ENCODE results near the gene TRIP13. TPM values are rescaled to one million over a fixed set of nuclear protein-coding genes. Genes with fewer than 3 reads are reported as not detected.

Gene TRIP13
- total and polyA plus RNA-seq, 2 of the 4 experiments (the other 2 are of a cell fraction) = 17.1 to 35.5 TPM

DNA sequence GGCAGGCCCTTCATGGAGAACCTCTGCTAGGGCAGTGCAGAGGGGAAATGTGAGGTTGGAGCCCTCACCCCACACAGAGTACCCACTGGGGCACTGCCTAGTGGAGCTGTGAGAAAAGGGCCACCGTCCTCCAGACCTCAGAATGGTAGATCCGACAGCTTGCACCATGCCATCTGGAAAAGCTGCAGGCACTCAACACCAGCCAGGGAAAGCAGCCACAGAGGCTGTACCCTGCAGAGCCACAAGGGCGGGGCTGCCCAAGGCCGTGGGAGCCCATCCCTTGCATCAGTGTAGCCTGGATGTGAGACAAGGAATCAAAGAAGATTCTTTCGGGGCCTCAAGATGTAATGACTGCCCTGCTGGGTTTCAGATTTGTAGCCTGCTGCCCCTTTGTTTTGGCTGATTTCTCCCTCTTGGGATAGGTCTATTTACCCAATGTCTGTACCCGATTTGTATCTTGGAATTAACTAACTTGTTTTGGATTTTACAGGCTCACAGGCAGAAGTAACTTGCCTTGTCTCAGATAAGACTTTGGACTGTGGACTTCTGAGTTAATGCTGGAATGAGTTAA is 25.3 kb upstream of the TRIP13 start:
- peaks cover 2 to 4% of the 10 kb centered on the region in 2 experiments; a peak in 3 of 4 replicates for H3K79me1 ChIP-seq (ENCODE audit: low read depth in 1 of 2, low read length in 2 of 2)
- H2AK5ac ChIP-seq (ENCODE audit: low read depth, low read length) = no peak overlapping the region
- no peaks in the 10 kb centered on the region for H3K9me1 ChIP-seq (ENCODE audit: insufficient read depth, low read length)
- no peaks in the 10 kb centered on the region for H3K4me1 ChIP-seq (ENCODE audit: control insufficient read depth, insufficient read depth, low read length)
- peaks cover 10% of the 10 kb centered on the region; the same call in 1 of the 2 replicates for H4K20me1 ChIP-seq (ENCODE audit: insufficient read depth, low read length)
- H2AK9ac ChIP-seq (replicated peaks; ENCODE audit: low read depth, low read length, poor library complexity) = no peak overlapping the region
- H4K91ac ChIP-seq (ENCODE audit: insufficient read depth, low read depth, low read length) = no peak overlapping the region
- H3K9ac ChIP-seq (ENCODE audit: low read depth, low read length) = no peak overlapping the region
- no peak overlapping the region for H3K18ac ChIP-seq (ENCODE audit: low read depth, low read length)
- H2BK5ac ChIP-seq (ENCODE audit: low read depth, low read length, poor library complexity, severe bottlenecking) = no peak overlapping the region
- peaks cover 82% of the 10 kb centered on the region for H3K36me3 ChIP-seq (ENCODE audit: control insufficient read depth, insufficient read depth, low read length)
- H3K27me3 ChIP-seq (ENCODE audit: control insufficient read depth, insufficient read depth, low read length) = no peaks in the 10 kb centered on the region
- no peak overlapping the region for H3K4ac ChIP-seq (ENCODE audit: low read depth, low read length)
- dilution Hi-C loops (cut with HindIII; ENCODE audit: low sequenced_read_pairs, unreplicated experiment) (no loop called here), in situ Hi-C loops (cut with MboI; ENCODE audit: low sequenced_read_pairs) (no loop called here), intact Hi-C loops (cut with micrococcal nuclease) (no loop called here)
- WGBS, 2 experiments (ENCODE audit: extremely low coverage in 2 of 2, insufficient read length in 1 of 2) = 100% methylated on average over 3 of the region's 6 CpGs; no CpG with 5 or more reads in 1 of the 2 experiments
- ATAC-seq (ENCODE audit: low read depth) = no peak
- ChIA-PET POLR2A (ENCODE audit: unreplicated experiment) (no interaction called here), CTCF (no interaction called here)
- no peak overlapping the region for H3K14ac ChIP-seq (replicated peaks; ENCODE audit: low read depth, low read length)
- H3K9me3 ChIP-seq (ENCODE audit: control insufficient read depth, insufficient read depth, low read length) = no peaks in the 10 kb centered on the region
- TF ChIP-seq SMC3 (IDR thresholded peaks at IDR 0.05; ENCODE audit: low read depth, low read length) = no peak
- TF ChIP-seq CEBPB (IDR thresholded peaks at IDR 0.05; ENCODE audit: low read depth, low read length) = no peak
- TF ChIP-seq, protein P1, sequence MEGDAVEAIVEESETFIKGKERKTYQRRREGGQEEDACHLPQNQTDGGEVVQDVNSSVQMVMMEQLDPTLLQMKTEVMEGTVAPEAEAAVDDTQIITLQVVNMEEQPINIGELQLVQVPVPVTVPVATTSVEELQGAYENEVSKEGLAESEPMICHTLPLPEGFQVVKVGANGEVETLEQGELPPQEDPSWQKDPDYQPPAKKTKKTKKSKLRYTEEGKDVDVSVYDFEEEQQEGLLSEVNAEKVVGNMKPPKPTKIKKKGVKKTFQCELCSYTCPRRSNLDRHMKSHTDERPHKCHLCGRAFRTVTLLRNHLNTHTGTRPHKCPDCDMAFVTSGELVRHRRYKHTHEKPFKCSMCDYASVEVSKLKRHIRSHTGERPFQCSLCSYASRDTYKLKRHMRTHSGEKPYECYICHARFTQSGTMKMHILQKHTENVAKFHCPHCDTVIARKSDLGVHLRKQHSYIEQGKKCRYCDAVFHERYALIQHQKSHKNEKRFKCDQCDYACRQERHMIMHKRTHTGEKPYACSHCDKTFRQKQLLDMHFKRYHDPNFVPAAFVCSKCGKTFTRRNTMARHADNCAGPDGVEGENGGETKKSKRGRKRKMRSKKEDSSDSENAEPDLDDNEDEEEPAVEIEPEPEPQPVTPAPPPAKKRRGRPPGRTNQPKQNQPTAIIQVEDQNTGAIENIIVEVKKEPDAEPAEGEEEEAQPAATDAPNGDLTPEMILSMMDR (conservative IDR thresholded peaks at IDR 0.05; ENCODE audit: low read depth, low read length) = no peak
- TF ChIP-seq CHD1 (IDR thresholded peaks at IDR 0.05; ENCODE audit: low read depth, low read length) = no peak
- TF ChIP-seq, protein P2, sequence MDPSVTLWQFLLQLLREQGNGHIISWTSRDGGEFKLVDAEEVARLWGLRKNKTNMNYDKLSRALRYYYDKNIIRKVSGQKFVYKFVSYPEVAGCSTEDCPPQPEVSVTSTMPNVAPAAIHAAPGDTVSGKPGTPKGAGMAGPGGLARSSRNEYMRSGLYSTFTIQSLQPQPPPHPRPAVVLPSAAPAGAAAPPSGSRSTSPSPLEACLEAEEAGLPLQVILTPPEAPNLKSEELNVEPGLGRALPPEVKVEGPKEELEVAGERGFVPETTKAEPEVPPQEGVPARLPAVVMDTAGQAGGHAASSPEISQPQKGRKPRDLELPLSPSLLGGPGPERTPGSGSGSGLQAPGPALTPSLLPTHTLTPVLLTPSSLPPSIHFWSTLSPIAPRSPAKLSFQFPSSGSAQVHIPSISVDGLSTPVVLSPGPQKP (IDR thresholded peaks at IDR 0.05; ENCODE audit: borderline replicate concordance, low read depth, low read length) = no peak
- TF ChIP-seq FOS (IDR thresholded peaks at IDR 0.05; ENCODE audit: low read depth, low read length) = no peak
- no peak for TF ChIP-seq POLR2A (IDR thresholded peaks at IDR 0.05; ENCODE audit: low read depth, low read length)
- TF ChIP-seq NFE2L2 (IDR thresholded peaks at IDR 0.05; ENCODE audit: low read depth, low read length) = no peak
- no peak for TF ChIP-seq MXI1 (IDR thresholded peaks at IDR 0.05; ENCODE audit: borderline replicate concordance, low read depth, low read length)
- no peak for TF ChIP-seq RFX5 (IDR thresholded peaks at IDR 0.05; ENCODE audit: low read depth, low read length)
- no peak for TF ChIP-seq BHLHE40 (IDR thresholded peaks at IDR 0.05; ENCODE audit: low read depth, low read length)
- TF ChIP-seq RCOR1 (IDR thresholded peaks at IDR 0.05; ENCODE audit: insufficient replicate concordance, low read length) = no peak
- TF ChIP-seq MAZ (IDR thresholded peaks at IDR 0.05; ENCODE audit: borderline replicate concordance, low read depth, low read length) = no peak
- no peak for TF ChIP-seq RAD21 (IDR thresholded peaks at IDR 0.05; ENCODE audit: low read length)
- no peak for TF ChIP-seq MAFK (IDR thresholded peaks at IDR 0.05; ENCODE audit: low read depth, low read length)
- TF ChIP-seq, protein P3, sequence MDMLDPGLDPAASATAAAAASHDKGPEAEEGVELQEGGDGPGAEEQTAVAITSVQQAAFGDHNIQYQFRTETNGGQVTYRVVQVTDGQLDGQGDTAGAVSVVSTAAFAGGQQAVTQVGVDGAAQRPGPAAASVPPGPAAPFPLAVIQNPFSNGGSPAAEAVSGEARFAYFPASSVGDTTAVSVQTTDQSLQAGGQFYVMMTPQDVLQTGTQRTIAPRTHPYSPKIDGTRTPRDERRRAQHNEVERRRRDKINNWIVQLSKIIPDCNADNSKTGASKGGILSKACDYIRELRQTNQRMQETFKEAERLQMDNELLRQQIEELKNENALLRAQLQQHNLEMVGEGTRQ (IDR thresholded peaks at IDR 0.05; ENCODE audit: low read depth, low read length) = no peak
- no peak overlapping the region for H3K56ac ChIP-seq (ENCODE audit: extremely low read depth, insufficient read depth, low read length)
- no peak overlapping the region for H3K4me3 ChIP-seq (ENCODE audit: insufficient read depth, low read depth, low read length)
- no peak overlapping the region for H2AFZ ChIP-seq (replicated peaks; ENCODE audit: low read length, poor library complexity)
- no peak overlapping the region for H2BK15ac ChIP-seq (ENCODE audit: low read depth, low read length)
- DNase-seq = no peak
- H3K4me2 ChIP-seq (ENCODE audit: low read depth, low read length) = no peak overlapping the region
- H4K8ac ChIP-seq (ENCODE audit: low read depth in 2 of 2, low read length in 2 of 2) = no peak overlapping the region
- H3K23ac ChIP-seq (ENCODE audit: low read depth, low read length) = no peak overlapping the region
- no peak overlapping the region for H2BK120ac ChIP-seq (ENCODE audit: low read depth, low read length)
- H2BK20ac ChIP-seq (ENCODE audit: low read depth, low read length) = no peak overlapping the region
- BruUV-seq (replicated peaks) = no TSS peak
- no peak overlapping the region for H4K5ac ChIP-seq (ENCODE audit: low read depth, low read length)
- no peak overlapping the region for H3K27ac ChIP-seq (ENCODE audit: insufficient read depth, low read length)

Data from IMR-90 (cell line).